HG02885 (cell line): ENCODE results near the gene TRIM46.
A peak's percentile ranks its signal among the peaks of the same experiment; 100 is the strongest.

Experiments
- ATAC-seq: cut with Tn5 transposase; IDR thresholded peaks from one replicate; pipeline ENCODE4 v1.9.1; 2021; ENCODE audit warnings: mild to moderate bottlenecking; ENCODE audit not compliant: unreplicated experiment, poor library complexity

Gene TRIM46

GRCh38 chr1:155170101-155170785 is 3.4 kb upstream of the TRIM46 start:
- ATAC-seq, result no peak

- ATAC-seq, result no peak
Observed at GRCh38 chr1:155170806-155171205, 2.8 kb upstream of the TRIM46 start.

- peak; percentile 29 for ATAC-seq
Observed at GRCh38 chr1:155171836-155172731, 1.6 kb upstream of the TRIM46 start.

- ATAC-seq, result peak; percentile 84
Observed at GRCh38 chr1:155172732-155173477, 744 bp upstream of the TRIM46 start, which contains the start of gene KRTCAP2. TSS of gene KRTCAP2 (minus strand) at chr1:155173304. CDS start at chr1:155173224, 80 bp downstream.

- ATAC-seq, result no peak
Observed at GRCh38 chr1:155174324-155175280, 953 bp downstream of the TRIM46 start.

GRCh38 chr1:155175281-155175926 is 1.8 kb downstream of the TRIM46 start:
- no peak for ATAC-seq

GRCh38 chr1:155175927-155176371 is 2.3 kb downstream of the TRIM46 start:
- ATAC-seq, result no peak

- ATAC-seq, result no peak
Observed at GRCh38 chr1:155176544-155177071, 3.0 kb downstream of the TRIM46 start.

- no peak for ATAC-seq
Observed at GRCh38 chr1:155177192-155177917, 3.7 kb downstream of the TRIM46 start.

- ATAC-seq, result no peak
Observed at GRCh38 chr1:155177918-155178281, 4.3 kb downstream of the TRIM46 start.

GRCh38 chr1:155178441-155179111 is 4.9 kb downstream of the TRIM46 start:
- ATAC-seq, result no peak

GRCh38 chr1:155179112-155180031 is 5.7 kb downstream of the TRIM46 start:
- ATAC-seq, result no peak

GRCh38 chr1:155181371-155182051 is 7.9 kb downstream of the TRIM46 start:
- ATAC-seq, result no peak

GRCh38 chr1:155182052-155182550 is 8.5 kb downstream of the TRIM46 start:
- ATAC-seq, result no peak

GRCh38 chr1:155183775-155184221 is 10.1 kb downstream of the TRIM46 start:
- no peak for ATAC-seq

- no peak for ATAC-seq
Observed at GRCh38 chr1:155184351-155184811, 10.7 kb downstream of the TRIM46 start.
